ENCODE measurements around the gene MDGA2.

The MDGA2 gene

DNA sequence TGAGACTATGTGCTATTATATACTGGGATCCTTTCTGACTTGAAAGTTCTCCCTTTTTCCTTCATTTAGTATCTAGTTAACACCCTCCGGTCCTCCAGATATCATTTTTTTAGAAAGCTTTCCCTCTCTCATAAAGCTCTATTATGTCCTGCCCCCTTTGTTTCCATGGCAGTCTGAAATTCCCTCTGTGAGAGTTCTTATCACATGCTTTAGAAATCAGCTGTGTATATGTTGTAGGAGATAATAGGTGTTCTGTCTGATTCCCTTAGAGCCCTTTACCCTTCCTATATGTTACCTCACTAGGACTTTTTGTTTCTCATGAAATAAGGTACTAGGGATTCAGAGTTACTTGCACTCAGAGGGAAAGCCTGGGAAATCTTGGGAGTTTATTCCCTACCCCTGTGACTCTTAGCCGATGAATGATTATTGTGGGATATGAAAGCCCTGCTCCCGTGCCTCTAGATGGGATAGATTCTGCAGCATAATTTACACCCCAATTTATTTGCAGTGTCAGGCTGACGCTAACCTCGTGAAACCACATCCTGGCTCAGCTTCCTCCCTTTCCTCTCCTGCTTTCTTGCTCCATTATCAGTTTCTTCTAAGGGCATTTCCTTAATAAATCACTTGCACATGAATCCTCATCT, 448.4 kb downstream of the MDGA2 start:
- Histone ChIP-seq H3K36me3 (ENCODE audit: insufficient read depth, low read length) (no peaks in the 10 kb centered on the region), H4K20me1 (ENCODE audit: insufficient read depth, low read length) (no peaks in the 10 kb centered on the region), H3K9me3 (ENCODE audit: insufficient read depth, low read length, severe bottlenecking) (no peaks in the 10 kb centered on the region), H3K4me1 (ENCODE audit: insufficient read depth, low read length) (0 out of 2 replicates have a peak, but pooled peaks cover 10% of the 10 kb centered on the region), H3K4me2 (ENCODE audit: insufficient read depth, low read length) (no peak overlapping the region), H3K9ac (ENCODE audit: low read depth, low read length) (no peak overlapping the region), H3K79me2 (ENCODE audit: insufficient read depth, low read length) (no peaks in the 10 kb centered on the region), H3K27me3 (ENCODE audit: insufficient read depth, low read length, poor library complexity) (no peaks in the 10 kb centered on the region), H3K4me3 (ENCODE audit: low read depth in 1 of 2, low read length in 2 of 2) (no peak overlapping the region), H2AFZ (ENCODE audit: low read depth, low read length) (no peak overlapping the region), H3K27ac (ENCODE audit: low read length) (no peak overlapping the region)
- ATAC-seq (ENCODE audit: insufficient read depth, low read depth), result no peak
- TF ChIP-seq CTCF (IDR thresholded peaks at IDR 0.05; ENCODE audit: borderline replicate concordance, extremely low read depth, low read length, poor library complexity, severe bottlenecking) (no peak), EZH2 (IDR thresholded peaks at IDR 0.05; ENCODE audit: borderline replicate concordance, low read depth, low read length, severe bottlenecking) (no peak)
- peak; percentile 4 for DNase-seq

DNA sequence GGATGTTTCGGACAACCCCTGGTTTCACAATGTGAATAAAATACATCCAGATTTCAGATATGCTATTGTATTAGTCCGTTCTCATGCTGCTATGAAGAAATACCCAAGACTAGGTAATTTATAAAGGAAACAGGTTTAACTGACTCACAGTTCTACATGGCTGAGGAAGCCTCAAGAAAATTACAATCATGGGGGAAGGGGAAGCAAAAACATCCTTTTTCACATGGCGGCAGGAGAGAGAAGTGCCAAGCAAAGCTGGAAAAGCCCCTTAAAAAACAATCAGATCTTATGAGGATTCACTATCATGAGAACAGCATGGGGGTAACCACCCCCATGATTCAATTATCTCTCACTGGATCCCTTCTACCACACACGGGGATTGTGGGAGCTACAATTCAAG, 451.7 kb downstream of the MDGA2 start:
- Histone ChIP-seq H3K4me2 (ENCODE audit: insufficient read depth, low read length) (no peak overlapping the region), H3K9me3 (ENCODE audit: insufficient read depth, low read length, severe bottlenecking) (no peaks in the 10 kb centered on the region)

DNA sequence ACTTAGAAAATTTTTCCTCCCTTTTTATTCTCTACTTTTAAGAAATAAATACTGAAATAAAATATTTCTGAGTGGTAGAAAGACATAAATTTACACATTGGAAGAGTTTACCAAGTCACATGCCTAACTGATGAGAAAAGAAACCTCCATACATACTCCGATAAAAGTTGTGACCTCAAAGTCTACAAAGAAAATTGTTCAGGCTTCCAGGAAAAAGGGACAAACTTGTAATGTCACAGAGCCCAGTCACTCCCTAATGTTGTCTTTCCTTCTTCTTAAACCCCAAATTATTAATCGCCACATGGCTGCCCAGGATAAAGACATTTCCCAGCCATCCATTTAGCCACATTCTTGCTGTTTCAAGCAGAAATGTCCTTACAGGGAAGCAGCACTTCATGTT, 455.3 kb downstream of the MDGA2 start:
- no peak for TF ChIP-seq EZH2 (IDR thresholded peaks at IDR 0.05; ENCODE audit: borderline replicate concordance, low read depth, low read length, severe bottlenecking)
- no peak for TF ChIP-seq CTCF (IDR thresholded peaks at IDR 0.05; ENCODE audit: borderline replicate concordance, extremely low read depth, low read length, poor library complexity, severe bottlenecking)
- Histone ChIP-seq H3K27me3 (ENCODE audit: insufficient read depth, low read length, poor library complexity) (no peaks in the 10 kb centered on the region), H3K36me3 (ENCODE audit: insufficient read depth, low read length) (no peaks in the 10 kb centered on the region), H3K27ac (ENCODE audit: low read length) (no peak overlapping the region), H3K4me3 (ENCODE audit: low read depth in 1 of 2, low read length in 2 of 2) (no peak overlapping the region), H3K9me3 (ENCODE audit: insufficient read depth, low read length, severe bottlenecking) (no peaks in the 10 kb centered on the region), H3K79me2 (ENCODE audit: insufficient read depth, low read length) (no peaks in the 10 kb centered on the region), H2AFZ (ENCODE audit: low read depth, low read length) (no peak overlapping the region), H3K9ac (ENCODE audit: low read depth, low read length) (no peak overlapping the region), H3K4me1 (ENCODE audit: insufficient read depth, low read length) (no peaks in the 10 kb centered on the region), H3K4me2 (ENCODE audit: insufficient read depth, low read length) (no peak overlapping the region), H4K20me1 (ENCODE audit: insufficient read depth, low read length) (no peaks in the 10 kb centered on the region)
- DNase-seq (no peak), ATAC-seq (ENCODE audit: insufficient read depth, low read depth) (no peak)

More for the DNA sequence above, 451.7 kb downstream of the MDGA2 start:
- H3K27ac ChIP-seq (ENCODE audit: low read length), result no peak overlapping the region
- no peak overlapping the region for H2AFZ ChIP-seq (ENCODE audit: low read depth, low read length)
- no peak overlapping the region for H3K4me3 ChIP-seq (ENCODE audit: low read depth in 1 of 2, low read length in 2 of 2)
- ATAC-seq (ENCODE audit: insufficient read depth, low read depth) (no peak), DNase-seq (no peak)
- H3K9ac ChIP-seq (ENCODE audit: low read depth, low read length), result no peak overlapping the region
- H3K36me3 ChIP-seq (ENCODE audit: insufficient read depth, low read length), result no peaks in the 10 kb centered on the region
- no peaks in the 10 kb centered on the region for H4K20me1 ChIP-seq (ENCODE audit: insufficient read depth, low read length)
- no peaks in the 10 kb centered on the region for H3K27me3 ChIP-seq (ENCODE audit: insufficient read depth, low read length, poor library complexity)
- 0 out of 2 replicates have a peak, but pooled peaks cover 10% of the 10 kb centered on the region for H3K4me1 ChIP-seq (ENCODE audit: insufficient read depth, low read length)
- TF ChIP-seq EZH2 (IDR thresholded peaks at IDR 0.05; ENCODE audit: borderline replicate concordance, low read depth, low read length, severe bottlenecking), result no peak
- TF ChIP-seq CTCF (IDR thresholded peaks at IDR 0.05; ENCODE audit: borderline replicate concordance, extremely low read depth, low read length, poor library complexity, severe bottlenecking), result no peak
- no peaks in the 10 kb centered on the region for H3K79me2 ChIP-seq (ENCODE audit: insufficient read depth, low read length)
